H1 (cell line): ENCODE measurements around the gene CACNA1D. TPM values are rescaled to one million over a fixed set of nuclear protein-coding genes. Genes with fewer than 3 reads are reported as not detected.

Source experiments
- SUZ12 ChIP-seq: fragments of 200-600 bp; sonication (generic); IDR thresholded peaks from 2 replicates; pipeline ENCODE4 v1.6.1; 2012; ENCODE audit warnings: mild to moderate bottlenecking, inconsistent platforms, low read length, moderate library complexity, mixed read lengths
- ZNF274 ChIP-seq: IDR thresholded peaks from 2 replicates; pipeline ENCODE4 v1.7.0; 2012; ENCODE audit warnings: low read length, borderline replicate concordance; ENCODE audit errors: extremely low read depth
- polyA plus RNA-seq, 7 experiments: library from polyadenylated mRNA; depleted of rRNA in 3 of 7; stranded (reverse) in 5 of 7; unstranded in 2 of 7; fragments of >200 nt in 5 of 7; fragments of 200-250 nt in 2 of 7; gene quantifications; 1 replicate in 5 of 7; 2 replicates in 1 of 7; 4 replicates in 1 of 7; pipeline versions ENCODE4 v1.2.1 to v1.2.3, GENCODE V29; 2011 to 2013; ENCODE audit warnings: missing spikeins in 2 of 7, mixed read lengths in 2 of 7
- total RNA-seq: library from RNA; stranded (reverse); fragmentation: NEBNext Ultra II Directional; extraction: Animal tissue kit (Norgen Biotek cat#: 25700); gene quantifications from 2 replicates; pipeline ENCODE4 v1.2.1, GENCODE V29; 2021

The CACNA1D gene
- total and polyA plus RNA-seq, 2 of the 8 experiments (the other 6 are each of a cell fraction or from before 2014, with no cell fraction given): 2.0 to 2.9 TPM

DNA sequence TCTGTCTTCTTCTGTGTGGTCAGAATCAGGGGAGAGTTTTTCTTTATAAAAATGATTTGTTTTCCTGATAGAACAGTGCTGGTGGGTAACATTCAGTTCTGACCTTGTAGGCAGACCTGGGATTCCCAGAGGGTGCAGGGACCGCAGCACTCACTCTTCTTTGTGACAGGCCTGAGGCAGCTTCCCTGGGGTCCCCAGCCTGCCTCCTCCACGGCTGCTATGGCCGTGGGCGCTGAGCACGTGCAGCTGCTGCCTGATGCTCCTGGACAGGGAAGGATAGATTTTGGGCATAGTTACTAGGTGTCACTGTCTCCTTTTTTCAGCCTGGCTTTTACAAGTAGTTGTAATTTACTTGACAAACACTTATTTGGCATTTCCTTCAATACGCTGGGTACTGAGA lies 39.1 kb downstream of the CACNA1D start (continued):
- no peak for TF ChIP-seq SUZ12
- TF ChIP-seq ZNF274: no peak
